Stomach (tissue), 4 donors: ENCODE results near the gene COIL.

ENCODE experiments used
- CTCF ChIP-seq, 7 experiments: fragments of 450-650 bp in 4 of 7; fragments of 200-600 bp in 3 of 7; sonication (generic) in 3 of 7; IDR thresholded peaks; one replicate each; pipeline ENCODE4 v1.5.1; 2016 to 2019; ENCODE audit warnings: antibody characterized with exemption in 7 of 7, control low read depth in 2 of 7, mild to moderate bottlenecking in 1 of 7
- EP300 ChIP-seq: sonication (generic); formaldehyde crosslinking; IDR thresholded peaks from one replicate; pipeline ENCODE4 v1.6.1; 2017; ENCODE audit warnings: antibody characterized with exemption
- POLR2A ChIP-seq, 4 donors: fragments of 450-650 bp; IDR thresholded peaks; one replicate each; pipeline ENCODE4 v1.6.1; 2016; ENCODE audit warnings: antibody characterized with exemption in 4 of 4, control low read depth in 2 of 4, mild to moderate bottlenecking in 1 of 4, moderate library complexity in 1 of 4
- POLR2AphosphoS5 ChIP-seq, 3 donors: sonication (generic); formaldehyde crosslinking; IDR thresholded peaks; one replicate each; pipeline ENCODE4 v1.6.1; 2016; ENCODE audit warnings: antibody characterized with exemption in 3 of 3

GRCh38 chr17:56974055-56974454, 13.2 kb upstream of the COIL start:
- TF ChIP-seq CTCF (IDR thresholded peaks at IDR 0.05) (no peak), POLR2A (IDR thresholded peaks at IDR 0.05) (no peak), POLR2AphosphoS5 (IDR thresholded peaks at IDR 0.05) (no peak), EP300 (no peak)
